Liver (tissue), 9 donors: ENCODE measurements around the gene GINS2. TPM values are rescaled to one million over a fixed set of nuclear protein-coding genes. Genes with fewer than 3 reads are reported as not detected.

ENCODE experiments used
- DNase-seq: peaks from one replicate; pipeline ENCODE4 v3.0.0-alpha.2; 2017; ENCODE audit warnings: low spot score
- H3K27ac ChIP-seq, 2 donors: one replicate each; pipeline ENCODE4 v1.7.0; 2013; ENCODE audit warnings: inconsistent platforms in 2 of 2, low read length in 2 of 2, control low read depth in 1 of 2, low read depth in 1 of 2, mild to moderate bottlenecking in 1 of 2
- H3K27me3 ChIP-seq, 4 donors: one replicate each; pipeline versions ENCODE4 v1.6.1 to v1.7.0; 2013; ENCODE audit warnings: low read length in 3 of 4, inconsistent platforms in 1 of 4, mild to moderate bottlenecking in 1 of 4, moderate library complexity in 1 of 4; ENCODE audit not compliant: control insufficient read depth in 4 of 4, insufficient read depth in 4 of 4
- H3K36me3 ChIP-seq, 4 donors: one replicate each; pipeline versions ENCODE4 v1.6.1 to v1.7.0; 2013; ENCODE audit warnings: low read length in 3 of 4, mild to moderate bottlenecking in 3 of 4, low read depth in 1 of 4, moderate library complexity in 1 of 4; ENCODE audit not compliant: control insufficient read depth in 4 of 4, insufficient read depth in 3 of 4
- H3K4me1 ChIP-seq, 4 donors: one replicate each; pipeline versions ENCODE4 v1.6.1 to v1.7.0; 2013; ENCODE audit warnings: low read length in 3 of 4, mild to moderate bottlenecking in 3 of 4, moderate library complexity in 1 of 4; ENCODE audit not compliant: control insufficient read depth in 4 of 4, insufficient read depth in 4 of 4
- H3K4me3 ChIP-seq, 3 donors: one replicate each; pipeline versions ENCODE4 v1.6.1 to v1.7.0; 2013; ENCODE audit warnings: low read length in 3 of 3, control low read depth in 1 of 3, low read depth in 1 of 3, mild to moderate bottlenecking in 1 of 3
- H3K9ac ChIP-seq, 2 donors: one replicate each; pipeline ENCODE4 v1.7.0; 2013; ENCODE audit warnings: low read length in 2 of 2, mild to moderate bottlenecking in 2 of 2, moderate library complexity in 2 of 2, control low read depth in 1 of 2, low read depth in 1 of 2
- H3K9me3 ChIP-seq, 4 donors: one replicate each; pipeline versions ENCODE4 v1.6.1 to v1.7.0; 2013; ENCODE audit warnings: low read length in 3 of 4; ENCODE audit not compliant: control insufficient read depth in 4 of 4
- ATF3 ChIP-seq: IDR thresholded peaks from 2 replicates; pipeline ENCODE4 v1.6.1; 2016; ENCODE audit warnings: antibody characterized with exemption
- EGR1 ChIP-seq, 2 donors: IDR thresholded peaks; 2 replicates each; pipeline ENCODE4 v1.6.1; 2016 to 2018; ENCODE audit warnings: antibody characterized with exemption in 2 of 2, low read depth in 2 of 2
- FOXA1 ChIP-seq: IDR thresholded peaks from 2 replicates; pipeline ENCODE4 v1.6.1; 2016; ENCODE audit warnings: antibody characterized with exemption
- FOXA2 ChIP-seq: IDR thresholded peaks from 2 replicates; pipeline ENCODE4 v1.6.1; 2016; ENCODE audit warnings: antibody characterized with exemption
- GABPA ChIP-seq, 2 donors: IDR thresholded peaks in 1 of 2; conservative IDR thresholded peaks in 1 of 2; 2 replicates each; pipeline ENCODE4 v1.6.1; 2016; ENCODE audit warnings: antibody characterized with exemption in 2 of 2, mild to moderate bottlenecking in 1 of 2, moderate library complexity in 1 of 2
- HNF4A ChIP-seq, 2 donors: conservative IDR thresholded peaks; 2 replicates each; pipeline ENCODE4 v1.6.1; 2016; ENCODE audit warnings: antibody characterized with exemption in 2 of 2, mild to moderate bottlenecking in 2 of 2
- HNF4G ChIP-seq: IDR thresholded peaks from 2 replicates; pipeline ENCODE4 v1.6.1; 2016; ENCODE audit warnings: antibody characterized with exemption
- JUND ChIP-seq, 2 donors: IDR thresholded peaks; 2 replicates each; pipeline ENCODE4 v1.6.1; 2016; ENCODE audit warnings: antibody characterized with exemption in 2 of 2
- NR2F2 ChIP-seq: IDR thresholded peaks from 2 replicates; pipeline ENCODE4 v1.6.1; 2016; ENCODE audit warnings: antibody characterized with exemption
- RAD21 ChIP-seq, 2 donors: IDR thresholded peaks; 2 replicates each; pipeline ENCODE4 v1.6.1; 2016; ENCODE audit warnings: antibody characterized with exemption in 2 of 2, mild to moderate bottlenecking in 2 of 2
- REST ChIP-seq: IDR thresholded peaks from 2 replicates; pipeline ENCODE4 v1.6.1; 2016; ENCODE audit warnings: antibody characterized with exemption, mild to moderate bottlenecking
- RXRA ChIP-seq, 2 donors: IDR thresholded peaks; 2 replicates each; pipeline ENCODE4 v1.6.1; 2017 to 2018; ENCODE audit warnings: antibody characterized with exemption in 2 of 2, mild to moderate bottlenecking in 1 of 2
- SP1 ChIP-seq: IDR thresholded peaks from 2 replicates; pipeline ENCODE4 v1.6.1; 2018; ENCODE audit warnings: antibody characterized with exemption, mild to moderate bottlenecking
- TAF1 ChIP-seq: conservative IDR thresholded peaks from 2 replicates; pipeline ENCODE4 v1.6.1; 2016; ENCODE audit warnings: antibody characterized with exemption, mild to moderate bottlenecking
- YY1 ChIP-seq: IDR thresholded peaks from 2 replicates; pipeline ENCODE4 v1.6.1; 2016; ENCODE audit warnings: antibody characterized with exemption, mild to moderate bottlenecking
- ZBTB33 ChIP-seq: IDR thresholded peaks from 2 replicates; pipeline ENCODE4 v1.6.1; 2016; ENCODE audit warnings: antibody characterized with exemption
- WGBS: extraction: QIAGEN DNeasy Blood & Tissue Kit; methylation state at CpG from one replicate; pipeline ENCODE4 v1.1.7; 2013; 5-methylcytosine and 5-hydroxymethylcytosine counted together
- polyA plus RNA-seq, 2 donors: library from polyadenylated mRNA; stranded (reverse) in 1 of 2; unstranded in 1 of 2; fragments of 200-250 nt in 1 of 2; fragments of >200 nt in 1 of 2; fragmentation: Nextera tagmentation in 1 of 2; extraction: Ambion mirVana in 1 of 2; gene quantifications; one replicate each; pipeline versions ENCODE4 v1.2.1 to v1.2.3, GENCODE V29; 2013 to 2015
- total RNA-seq, 2 donors: library from RNA; depleted of rRNA; stranded (reverse); fragments of >200 nt; gene quantifications; one replicate each; pipeline ENCODE4 v1.2.3, GENCODE V29; 2014
- TF ChIP-seq, protein P1 (sequence below): IDR thresholded peaks from 2 replicates; pipeline ENCODE4 v1.6.1; 2016; ENCODE audit warnings: antibody characterized with exemption
- TF ChIP-seq, protein P2 (sequence below): fragments of 150-350 bp; IDR thresholded peaks from 2 replicates; pipeline ENCODE4 v1.5.1; 2017; ENCODE audit warnings: improper control_type of control experiment, low read depth, low read length; ENCODE audit not compliant: missing input control
- donor health status: healthy.
- donor health status: healthy.
- donor health status: healthy.
- donor health status: healthy.
- donor health status: healthy.

The GINS2 gene
- total and polyA plus RNA-seq, 4 donors, result 0.17 to 9.3 (median 0.86) TPM

- Histone ChIP-seq H3K4me1 (peaks cover 6 to 20% (median 17%) of the 10 kb centered on the region in 4 donors), H3K27me3 (no peaks in the 10 kb centered on the region), H3K36me3 (no peaks in the 10 kb centered on the region), H3K27ac (no peak overlapping the region), H3K9me3 (no peaks in the 10 kb centered on the region), H3K4me3 (no peak overlapping the region), H3K9ac (no peak overlapping the region)
- DNase-seq, result no peak
- TF ChIP-seq NR2F2, result no peak
- TF ChIP-seq JUND (IDR thresholded peaks at IDR 0.05), result no peak
- no peak for TF ChIP-seq HNF4G
- TF ChIP-seq GABPA (IDR thresholded peaks at IDR 0.05 in 1 of 2, conservative IDR thresholded peaks at IDR 0.05 in 1 of 2), result no peak
- no peak for TF ChIP-seq FOXA1
- no peak for TF ChIP-seq RAD21 (IDR thresholded peaks at IDR 0.05)
- TF ChIP-seq REST, result no peak
- no peak for TF ChIP-seq FOXA2
- TF ChIP-seq, protein P1, sequence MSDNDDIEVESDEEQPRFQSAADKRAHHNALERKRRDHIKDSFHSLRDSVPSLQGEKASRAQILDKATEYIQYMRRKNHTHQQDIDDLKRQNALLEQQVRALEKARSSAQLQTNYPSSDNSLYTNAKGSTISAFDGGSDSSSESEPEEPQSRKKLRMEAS, result no peak
- TF ChIP-seq SP1, result no peak
- no peak for TF ChIP-seq ATF3
- TF ChIP-seq YY1, result no peak
- TF ChIP-seq RXRA (IDR thresholded peaks at IDR 0.05), result no peak
- TF ChIP-seq TAF1, result no peak
- TF ChIP-seq ZBTB33, result no peak
- TF ChIP-seq, protein P2, sequence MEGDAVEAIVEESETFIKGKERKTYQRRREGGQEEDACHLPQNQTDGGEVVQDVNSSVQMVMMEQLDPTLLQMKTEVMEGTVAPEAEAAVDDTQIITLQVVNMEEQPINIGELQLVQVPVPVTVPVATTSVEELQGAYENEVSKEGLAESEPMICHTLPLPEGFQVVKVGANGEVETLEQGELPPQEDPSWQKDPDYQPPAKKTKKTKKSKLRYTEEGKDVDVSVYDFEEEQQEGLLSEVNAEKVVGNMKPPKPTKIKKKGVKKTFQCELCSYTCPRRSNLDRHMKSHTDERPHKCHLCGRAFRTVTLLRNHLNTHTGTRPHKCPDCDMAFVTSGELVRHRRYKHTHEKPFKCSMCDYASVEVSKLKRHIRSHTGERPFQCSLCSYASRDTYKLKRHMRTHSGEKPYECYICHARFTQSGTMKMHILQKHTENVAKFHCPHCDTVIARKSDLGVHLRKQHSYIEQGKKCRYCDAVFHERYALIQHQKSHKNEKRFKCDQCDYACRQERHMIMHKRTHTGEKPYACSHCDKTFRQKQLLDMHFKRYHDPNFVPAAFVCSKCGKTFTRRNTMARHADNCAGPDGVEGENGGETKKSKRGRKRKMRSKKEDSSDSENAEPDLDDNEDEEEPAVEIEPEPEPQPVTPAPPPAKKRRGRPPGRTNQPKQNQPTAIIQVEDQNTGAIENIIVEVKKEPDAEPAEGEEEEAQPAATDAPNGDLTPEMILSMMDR, result no peak
- TF ChIP-seq EGR1 (IDR thresholded peaks at IDR 0.05; ENCODE audit: low read depth in 2 of 2), result no peak
- no peak for TF ChIP-seq HNF4A (conservative IDR thresholded peaks at IDR 0.05)
- WGBS, result 97% methylated on average over 2 of the region's 2 CpGs
These were observed 3.5 kb downstream of the GINS2 start for GRCh38 chr16:85685251-85685650.
